Measurements from ENCODE around the gene SRGAP1.

DNA sequence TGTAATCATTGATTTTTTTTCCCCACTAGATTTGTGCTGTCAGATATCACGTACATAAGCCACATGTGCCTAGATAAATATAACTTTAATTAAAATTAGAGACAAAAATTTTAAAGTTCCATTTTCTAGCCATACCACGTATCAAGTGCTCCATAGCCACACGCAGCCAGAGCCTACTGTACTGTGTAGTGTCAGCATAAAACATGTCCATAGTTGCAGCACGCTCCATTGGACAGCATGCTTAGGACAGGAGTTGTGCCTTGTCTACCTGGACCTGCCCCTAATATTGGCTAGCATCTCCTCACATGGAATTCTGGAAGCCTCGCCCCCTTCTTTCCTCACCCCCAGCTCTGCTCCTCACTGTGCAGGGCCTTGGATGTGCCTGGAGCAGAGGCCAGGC lies 116.5 kb downstream of the SRGAP1 start:
- TF ChIP-seq SIN3A (IDR thresholded peaks at IDR 0.05; ENCODE audit: borderline replicate concordance, insufficient read depth, low read length) (no peak), POLR2AphosphoS5 (IDR thresholded peaks at IDR 0.05; ENCODE audit: low read depth, low read length) (no peak), TAF1 (IDR thresholded peaks at IDR 0.05; ENCODE audit: borderline replicate concordance, insufficient read depth, low read length) (no peak), FOXP2 (optimal IDR thresholded peaks at IDR 0.05; ENCODE audit: borderline replicate concordance, extremely low read depth, extremely low read length, insufficient read depth) (no peak)
- TF ChIP-seq, protein P1, sequence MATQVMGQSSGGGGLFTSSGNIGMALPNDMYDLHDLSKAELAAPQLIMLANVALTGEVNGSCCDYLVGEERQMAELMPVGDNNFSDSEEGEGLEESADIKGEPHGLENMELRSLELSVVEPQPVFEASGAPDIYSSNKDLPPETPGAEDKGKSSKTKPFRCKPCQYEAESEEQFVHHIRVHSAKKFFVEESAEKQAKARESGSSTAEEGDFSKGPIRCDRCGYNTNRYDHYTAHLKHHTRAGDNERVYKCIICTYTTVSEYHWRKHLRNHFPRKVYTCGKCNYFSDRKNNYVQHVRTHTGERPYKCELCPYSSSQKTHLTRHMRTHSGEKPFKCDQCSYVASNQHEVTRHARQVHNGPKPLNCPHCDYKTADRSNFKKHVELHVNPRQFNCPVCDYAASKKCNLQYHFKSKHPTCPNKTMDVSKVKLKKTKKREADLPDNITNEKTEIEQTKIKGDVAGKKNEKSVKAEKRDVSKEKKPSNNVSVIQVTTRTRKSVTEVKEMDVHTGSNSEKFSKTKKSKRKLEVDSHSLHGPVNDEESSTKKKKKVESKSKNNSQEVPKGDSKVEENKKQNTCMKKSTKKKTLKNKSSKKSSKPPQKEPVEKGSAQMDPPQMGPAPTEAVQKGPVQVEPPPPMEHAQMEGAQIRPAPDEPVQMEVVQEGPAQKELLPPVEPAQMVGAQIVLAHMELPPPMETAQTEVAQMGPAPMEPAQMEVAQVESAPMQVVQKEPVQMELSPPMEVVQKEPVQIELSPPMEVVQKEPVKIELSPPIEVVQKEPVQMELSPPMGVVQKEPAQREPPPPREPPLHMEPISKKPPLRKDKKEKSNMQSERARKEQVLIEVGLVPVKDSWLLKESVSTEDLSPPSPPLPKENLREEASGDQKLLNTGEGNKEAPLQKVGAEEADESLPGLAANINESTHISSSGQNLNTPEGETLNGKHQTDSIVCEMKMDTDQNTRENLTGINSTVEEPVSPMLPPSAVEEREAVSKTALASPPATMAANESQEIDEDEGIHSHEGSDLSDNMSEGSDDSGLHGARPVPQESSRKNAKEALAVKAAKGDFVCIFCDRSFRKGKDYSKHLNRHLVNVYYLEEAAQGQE (IDR thresholded peaks at IDR 0.05; ENCODE audit: insufficient read depth in 1 of 2, low read depth in 2 of 2, low read length in 2 of 2) = no peak

All from PFSK-1 (cell line).